ENCODE measurements around the gene HSD17B2. TPM values are rescaled to one million over a fixed set of nuclear protein-coding genes. Genes with fewer than 3 reads are reported as not detected.
"Not testable (repeated sequence)": the region's sequence is repeated elsewhere in the genome, so short reads cannot be mapped to it uniquely, and the experiment has no call there.

HSD17B2 gene
- total RNA-seq, 1 donor = not detected

- Histone ChIP-seq H3K27ac (ENCODE audit: low read depth, low read length) (no peak overlapping the region), H2AFZ (ENCODE audit: low read length) (no peak overlapping the region), H3K4me3 (ENCODE audit: insufficient read depth, low read length) (no peak overlapping the region), H4K20me1 (ENCODE audit: insufficient read depth, low read length) (no peaks in the 10 kb centered on the region), H3K79me2 (ENCODE audit: insufficient read depth, low read length) (no peaks in the 10 kb centered on the region), H3K4me1 (ENCODE audit: insufficient read depth, low read length) (no peaks in the 10 kb centered on the region), H3K4me2 (ENCODE audit: insufficient read depth, low read length) (no peak overlapping the region), H3K27me3 (ENCODE audit: insufficient read depth, low read length) (no peaks in the 10 kb centered on the region), H3K9me3 (ENCODE audit: low read depth, low read length) (no peaks in the 10 kb centered on the region), H3K36me3 (ENCODE audit: insufficient read depth, low read length) (no peaks in the 10 kb centered on the region)
- DNase-seq (ENCODE audit: insufficient read length, low spot score, missing footprints) = no peak
- TF ChIP-seq CTCF (IDR thresholded peaks at IDR 0.05; ENCODE audit: extremely low read depth, low read depth, low read length) = no peak
Measured at GRCh38 chr16:82135844-82136243, 100.8 kb downstream of the HSD17B2 start.

GRCh38 chr16:82136956-82137821, 102.1 kb downstream of the HSD17B2 start:
- Histone ChIP-seq H3K36me3 (ENCODE audit: insufficient read depth, low read length) (no peaks in the 10 kb centered on the region), H3K9me3 (ENCODE audit: low read depth, low read length) (no peaks in the 10 kb centered on the region), H4K20me1 (ENCODE audit: insufficient read depth, low read length) (no peaks in the 10 kb centered on the region), H3K4me2 (ENCODE audit: insufficient read depth, low read length) (no peak overlapping the region), H2AFZ (ENCODE audit: low read length) (no peak overlapping the region), H3K4me3 (ENCODE audit: insufficient read depth, low read length) (no peak overlapping the region), H3K27ac (ENCODE audit: low read depth, low read length) (no peak overlapping the region), H3K4me1 (ENCODE audit: insufficient read depth, low read length) (no peaks in the 10 kb centered on the region), H3K79me2 (ENCODE audit: insufficient read depth, low read length) (no peaks in the 10 kb centered on the region), H3K27me3 (ENCODE audit: insufficient read depth, low read length) (no peaks in the 10 kb centered on the region)
- no peak for TF ChIP-seq CTCF (IDR thresholded peaks at IDR 0.05; ENCODE audit: extremely low read depth, low read depth, low read length)
- DNase-seq (ENCODE audit: insufficient read length, low spot score, missing footprints) = no peak

- H3K4me1 ChIP-seq (ENCODE audit: insufficient read depth, low read length) = no peaks in the 10 kb centered on the region
- H3K36me3 ChIP-seq (ENCODE audit: insufficient read depth, low read length) = no peaks in the 10 kb centered on the region
- no peak for TF ChIP-seq CTCF (IDR thresholded peaks at IDR 0.05; ENCODE audit: extremely low read depth, low read depth, low read length)
- no peaks in the 10 kb centered on the region for H3K9me3 ChIP-seq (ENCODE audit: low read depth, low read length)
- no peak overlapping the region for H3K4me3 ChIP-seq (ENCODE audit: insufficient read depth, low read length)
- H3K79me2 ChIP-seq (ENCODE audit: insufficient read depth, low read length) = no peaks in the 10 kb centered on the region
- no peak for DNase-seq (ENCODE audit: insufficient read length, low spot score, missing footprints)
- H3K4me2 ChIP-seq (ENCODE audit: insufficient read depth, low read length) = no peak overlapping the region
- H4K20me1 ChIP-seq (ENCODE audit: insufficient read depth, low read length) = no peaks in the 10 kb centered on the region
- no peaks in the 10 kb centered on the region for H3K27me3 ChIP-seq (ENCODE audit: insufficient read depth, low read length)
- H3K27ac ChIP-seq (ENCODE audit: low read depth, low read length) = no peak overlapping the region
- no peak overlapping the region for H2AFZ ChIP-seq (ENCODE audit: low read length)
Measured at GRCh38 chr16:82137822-82138167, 102.7 kb downstream of the HSD17B2 start.

GRCh38 chr16:82138478-82139285, 103.6 kb downstream of the HSD17B2 start:
- Histone ChIP-seq H4K20me1 (ENCODE audit: insufficient read depth, low read length) (no peaks in the 10 kb centered on the region), H3K36me3 (ENCODE audit: insufficient read depth, low read length) (no peaks in the 10 kb centered on the region), H3K9me3 (ENCODE audit: low read depth, low read length) (no peaks in the 10 kb centered on the region), H3K4me2 (ENCODE audit: insufficient read depth, low read length) (no peak overlapping the region), H3K27me3 (ENCODE audit: insufficient read depth, low read length) (no peaks in the 10 kb centered on the region), H3K79me2 (ENCODE audit: insufficient read depth, low read length) (no peaks in the 10 kb centered on the region), H3K27ac (ENCODE audit: low read depth, low read length) (no peak overlapping the region), H3K4me3 (ENCODE audit: insufficient read depth, low read length) (no peak overlapping the region), H2AFZ (ENCODE audit: low read length) (no peak overlapping the region), H3K4me1 (ENCODE audit: insufficient read depth, low read length) (no peaks in the 10 kb centered on the region)
- DNase-seq (ENCODE audit: insufficient read length, low spot score, missing footprints) = no peak
- TF ChIP-seq CTCF (IDR thresholded peaks at IDR 0.05; ENCODE audit: extremely low read depth, low read depth, low read length) = no peak

GRCh38 chr16:82139286-82139571, 104.2 kb downstream of the HSD17B2 start:
- H3K9me3 ChIP-seq (ENCODE audit: low read depth, low read length); H3K4me2 ChIP-seq (ENCODE audit: insufficient read depth, low read length); H3K4me3 ChIP-seq (ENCODE audit: insufficient read depth, low read length): not testable (repeated sequence)

More at GRCh38 chr16:82139286-82139571, 104.2 kb downstream of the HSD17B2 start:
- not testable (repeated sequence) for H3K4me1 ChIP-seq (ENCODE audit: insufficient read depth, low read length); H4K20me1 ChIP-seq (ENCODE audit: insufficient read depth, low read length); H3K36me3 ChIP-seq (ENCODE audit: insufficient read depth, low read length); H3K27ac ChIP-seq (ENCODE audit: low read depth, low read length); H2AFZ ChIP-seq (ENCODE audit: low read length); H3K79me2 ChIP-seq (ENCODE audit: insufficient read depth, low read length); H3K27me3 ChIP-seq (ENCODE audit: insufficient read depth, low read length); DNase-seq (ENCODE audit: insufficient read length, low spot score, missing footprints)
